GM13977 (cell line): ENCODE data around the gene OR52E5.

Source experiments
- DNase-seq: peaks from one replicate; pipeline ENCODE4 v3.0.0; 2012; ENCODE audit warnings: low spot score
- in situ Hi-C: fragments of 300-500 bp; cut with MboI; formaldehyde crosslinking; loops from one replicate; pipeline ENCODE4 v1.12.0; 2022; ENCODE audit warnings: low sequenced_read_pairs, low pct_unique_long_range_greater_than_20kb, mixed read lengths, inconsistent platforms; ENCODE audit not compliant: unreplicated experiment
- TF ChIP-seq, protein P1 (sequence below): IDR thresholded peaks from 2 replicates; pipeline ENCODE4 v1.5.1; 2012; ENCODE audit warnings: mild to moderate bottlenecking, control low read depth; ENCODE audit not compliant: insufficient read depth; ENCODE audit errors: extremely low read depth, missing control alignments

The OR52E5 gene

GRCh38 chr11:5880329-5880728 lies 12.7 kb upstream of the OR52E5 start, which contains the start of gene OR52E4:
Gene OR52E4 (plus strand): TSS chr11:5880629. CDS start chr11:5884293, 3,664 bp downstream.
- in situ Hi-C loops: no loop called here
- TF ChIP-seq, protein P1, sequence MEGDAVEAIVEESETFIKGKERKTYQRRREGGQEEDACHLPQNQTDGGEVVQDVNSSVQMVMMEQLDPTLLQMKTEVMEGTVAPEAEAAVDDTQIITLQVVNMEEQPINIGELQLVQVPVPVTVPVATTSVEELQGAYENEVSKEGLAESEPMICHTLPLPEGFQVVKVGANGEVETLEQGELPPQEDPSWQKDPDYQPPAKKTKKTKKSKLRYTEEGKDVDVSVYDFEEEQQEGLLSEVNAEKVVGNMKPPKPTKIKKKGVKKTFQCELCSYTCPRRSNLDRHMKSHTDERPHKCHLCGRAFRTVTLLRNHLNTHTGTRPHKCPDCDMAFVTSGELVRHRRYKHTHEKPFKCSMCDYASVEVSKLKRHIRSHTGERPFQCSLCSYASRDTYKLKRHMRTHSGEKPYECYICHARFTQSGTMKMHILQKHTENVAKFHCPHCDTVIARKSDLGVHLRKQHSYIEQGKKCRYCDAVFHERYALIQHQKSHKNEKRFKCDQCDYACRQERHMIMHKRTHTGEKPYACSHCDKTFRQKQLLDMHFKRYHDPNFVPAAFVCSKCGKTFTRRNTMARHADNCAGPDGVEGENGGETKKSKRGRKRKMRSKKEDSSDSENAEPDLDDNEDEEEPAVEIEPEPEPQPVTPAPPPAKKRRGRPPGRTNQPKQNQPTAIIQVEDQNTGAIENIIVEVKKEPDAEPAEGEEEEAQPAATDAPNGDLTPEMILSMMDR: no peak
- no peak for DNase-seq

DNA sequence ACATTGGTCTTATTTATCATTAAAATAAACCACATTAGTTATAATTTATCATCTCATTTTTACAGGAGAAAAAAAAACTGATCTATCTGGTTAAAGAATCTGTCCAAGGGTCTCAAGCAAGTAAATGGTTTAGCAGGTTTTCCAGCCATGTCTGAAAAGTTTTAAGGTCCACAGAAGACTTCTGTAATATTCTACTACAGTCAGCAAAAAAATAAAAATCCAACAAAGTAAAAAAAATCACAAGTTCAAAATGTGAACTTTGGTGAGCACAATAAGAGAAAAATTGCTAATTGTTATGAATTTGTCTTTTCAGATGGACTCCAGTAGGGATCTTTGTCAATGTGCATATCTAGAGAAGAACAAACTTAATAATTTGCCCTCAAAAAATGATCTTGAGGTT lies 11.3 kb upstream of the OR52E5 start:
- in situ Hi-C loops: no loop called here

DNA sequence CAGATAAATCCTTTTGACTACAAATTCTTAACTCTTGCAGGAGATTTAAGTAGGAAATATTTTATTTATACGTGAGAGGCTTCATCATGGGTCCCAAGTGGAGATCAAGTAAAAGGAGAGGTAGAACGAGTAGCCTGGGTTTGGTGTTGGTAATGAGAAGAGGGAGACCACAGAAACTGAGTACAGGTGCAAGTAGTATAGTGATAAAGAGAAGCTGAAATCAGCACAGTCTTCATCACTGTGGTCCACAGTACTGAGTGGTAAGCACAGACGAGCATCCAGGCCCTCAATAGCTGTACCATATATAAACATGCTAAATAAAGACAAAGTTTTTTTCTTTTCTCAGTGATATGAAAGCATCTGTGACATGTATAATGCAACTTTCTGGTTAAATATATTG lies 5.8 kb upstream of the OR52E5 start:
- TF ChIP-seq, protein P1: no peak
- DNase-seq: no peak
- in situ Hi-C loops: no loop called here

More for the DNA sequence above, 11.3 kb upstream of the OR52E5 start:
- TF ChIP-seq, protein P1: no peak
- DNase-seq: no peak

- TF ChIP-seq, protein P1: no peak
- no peak for DNase-seq
- in situ Hi-C loops: no loop called here
These were observed 5.3 kb upstream of the OR52E5 start for GRCh38 chr11:5887661-5888060.

GRCh38 chr11:5891216-5891800 lies 1.7 kb upstream of the OR52E5 start:
- in situ Hi-C loops: no loop called here
- TF ChIP-seq, protein P1: peak; percentile 11
- DNase-seq: peak; percentile 3

GRCh38 chr11:5899534-5899933 lies 6.5 kb downstream of the OR52E5 start:
- in situ Hi-C loops: no loop called here
- TF ChIP-seq, protein P1: no peak
- DNase-seq: no peak
